Smooth muscle cell of bladder (primary cell): Measurements from ENCODE around the gene TACC3. TPM values are rescaled to one million over a fixed set of nuclear protein-coding genes. Genes with fewer than 3 reads are reported as not detected.

Experiments used
- total RNA-seq: library from RNA; depleted of rRNA; stranded (reverse); fragments of >200 nt; gene quantifications from 2 replicates; pipeline ENCODE4 v1.2.3, GENCODE V29; 2014

TACC3 gene
- 2.4 and 3.1 TPM in 2 replicates for total RNA-seq

GRCh38 chr4:1721003-1721665, at the start of gene TACC3, which contains the start of gene TMEM129:
Gene TACC3, plus strand, starts transcription at chr4:1721521. Its CDS starts 1,901 bp downstream, at chr4:1723422.
Gene TMEM129, minus strand, starts transcription at chr4:1721323. Its CDS starts 486 bp downstream, at chr4:1720837.

DNA sequence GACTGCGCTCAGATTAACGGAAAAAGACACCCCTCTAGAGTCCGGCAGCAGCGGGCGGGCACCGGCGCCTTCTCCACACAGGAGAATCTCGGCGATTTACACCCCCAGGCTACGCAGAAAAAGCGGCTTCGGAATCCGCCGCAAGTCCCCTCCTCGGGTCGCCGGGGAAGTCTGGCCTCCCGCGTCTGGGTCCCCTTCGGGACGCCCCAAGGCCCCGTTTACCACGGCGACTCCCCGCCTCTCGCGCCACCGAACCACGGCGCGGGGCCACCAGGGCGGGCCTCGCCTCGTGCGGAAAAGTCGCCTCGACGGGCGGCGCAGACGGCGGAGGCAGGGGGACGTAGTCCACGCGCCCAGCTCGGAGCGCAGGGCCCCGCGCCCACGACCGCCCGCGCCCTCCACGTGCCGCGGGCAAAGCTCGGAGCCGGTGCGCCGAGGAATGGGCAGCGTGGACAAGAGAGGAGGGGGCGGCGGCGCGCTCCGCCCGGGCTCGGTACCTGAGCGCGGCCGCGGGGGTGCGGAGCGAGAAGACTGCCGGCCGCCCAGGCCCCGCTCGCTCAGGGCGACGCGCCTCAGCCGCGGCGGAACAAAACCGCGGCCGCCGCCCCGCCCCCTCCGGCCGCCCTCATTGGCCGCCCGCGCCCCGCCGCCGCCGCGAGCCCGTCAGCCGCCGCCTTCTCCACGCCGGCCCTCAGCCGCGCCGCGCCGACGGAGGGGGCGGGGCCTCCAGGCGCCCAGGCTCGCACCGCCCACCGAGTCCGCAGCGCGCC, 37.4 kb upstream of the TACC3 start, which contains the start of gene FAM53A:
Gene FAM53A, minus strand, starts transcription at position 578 of the 770 bp plus-strand sequence. CDS start 15,572 bp downstream, outside the sequence.

GRCh38 chr4:1712216-1713002, 8.9 kb upstream of the TACC3 start, which contains the start of gene SLBP:
Gene SLBP, minus strand, starts transcription at chr4:1712319. Its CDS starts 131 bp downstream, at chr4:1712188.

GRCh38 chr4:1792832-1793495, 71.6 kb downstream of the TACC3 start, which contains the start of gene FGFR3:
Gene FGFR3, plus strand, starts transcription at chr4:1793293. Its CDS starts 642 bp downstream, at chr4:1793935.

Other genes with a start within 250 kb of the TACC3 start
- gene FAM53A, start 37.2 kb upstream of the TACC3 start, total RNA-seq, result 0.74 and 0.85 TPM in 2 replicates
- gene SLBP, start 9.2 kb upstream of the TACC3 start, total RNA-seq, result 39.8 and 50.0 TPM in 2 replicates
- 38.3 and 41.1 TPM in 2 replicates for gene TMEM129, start 198 bp upstream of the TACC3 start, total RNA-seq
- gene FGFR3, start 71.8 kb downstream of the TACC3 start, total RNA-seq, result 1.6 and 1.7 TPM in 2 replicates
- 70.8 and 88.7 TPM in 2 replicates for gene LETM1, start 134.6 kb downstream of the TACC3 start, total RNA-seq
- gene NSD2, start 149.9 kb downstream of the TACC3 start, total RNA-seq, result 29.6 and 36.3 TPM in 2 replicates